HCT116 (cell line): ENCODE results near the gene FKBP5. TPM values are rescaled to one million over a fixed set of nuclear protein-coding genes. Genes with fewer than 3 reads are reported as not detected.

Experiments used
- ATAC-seq: fragments of 200-7000 bp; cut with Tn5 transposase; 2 replicates; pipeline ENCODE4 v1.9.1; 2020; ENCODE audit warnings: mild to moderate bottlenecking, moderate library complexity
- BruUV-seq: library from RNA; stranded (reverse); fragments of 400-500 nt; replicated peaks from 2 replicates; lab custom pipeline; 2021; lab: Mats Ljungman, UMichigan
- CTCF ChIA-PET: fragments of 300-600 bp; sonication (Branson Sonifier 250); formaldehyde crosslinking; loops from one replicate; lab custom pipeline; 2021; ENCODE audit warnings: antibody characterized with exemption; lab: Charles Lee
- POLR2A ChIA-PET: fragments of 300-600, 350-600 bp; sonication (Branson Sonifier 250); formaldehyde crosslinking; loops from one replicate; lab custom pipeline; 2021; ENCODE audit warnings: antibody characterized with exemption; lab: Charles Lee
- RAD21 ChIA-PET, 2 experiments: fragments of 300-600 bp; sonication (Branson Sonifier 250); formaldehyde crosslinking; loops; one replicate each; lab custom pipeline; 2023; ENCODE audit warnings: low total read pairs in 2 of 2; ENCODE audit not compliant: uncharacterized antibody in 2 of 2, unreplicated experiment in 2 of 2, low non-redundant PET in 1 of 2; lab: Charles Lee
- DNase-seq: peaks from one replicate; pipeline ENCODE4 v3.0.0-alpha.2; 2010; ENCODE audit warnings: low read depth, low spot score
- H2AFZ ChIP-seq: fragments of 200-600 bp; shearing (Covaris generic), sonication (generic); 2 replicates; pipeline ENCODE4 v1.6.1; 2017; ENCODE audit warnings: low read depth, mixed run types, mixed read lengths, antibody characterized with exemption, low read length; ENCODE audit not compliant: poor library complexity, severe bottlenecking
- H3K27ac ChIP-seq: 2 replicates; pipeline ENCODE4 v1.5.1; 2012; ENCODE audit warnings: low read depth, low read length
- H3K27me3 ChIP-seq: fragments of 200-600 bp; sonication (generic); 2 replicates; pipeline ENCODE4 v1.6.1; 2016; ENCODE audit warnings: mixed run types, low read length, mixed read lengths; ENCODE audit not compliant: insufficient read depth
- H3K36me3 ChIP-seq, 2 experiments: fragments of 200-500 bp in 1 of 2; fragments of 200-600 bp in 1 of 2; sonication (Bioruptor generic) in 1 of 2; sonication (generic) in 1 of 2; 2 replicates each; pipeline versions ENCODE4 v1.5.1 to v1.6.1; 2014 to 2016; ENCODE audit warnings: low read length in 2 of 2, inconsistent platforms in 1 of 2, mixed read lengths in 1 of 2, mixed run types in 1 of 2; ENCODE audit not compliant: insufficient read depth in 2 of 2, control insufficient read depth in 1 of 2
- H3K4me1 ChIP-seq, 2 experiments: fragments of 200-600 bp in 1 of 2; sonication (generic) in 1 of 2; 2 replicates each; pipeline versions ENCODE4 v1.5.1 to v1.6.1; 2012 to 2017; ENCODE audit warnings: low read length in 2 of 2, inconsistent platforms in 1 of 2, mild to moderate bottlenecking in 1 of 2, mixed read lengths in 1 of 2, mixed run types in 1 of 2, moderate library complexity in 1 of 2; ENCODE audit not compliant: insufficient read depth in 2 of 2, control insufficient read depth in 1 of 2
- H3K4me2 ChIP-seq: fragments of 200-600 bp; sonication (generic); 2 replicates; pipeline ENCODE4 v1.6.1; 2017; ENCODE audit warnings: mixed run types, low read length, mixed read lengths
- H3K4me3 ChIP-seq, 2 experiments: fragments of 200-600 bp in 1 of 2; sonication (generic) in 1 of 2; replicated peaks in 1 of 2; 2 replicates each; pipeline ENCODE4 v1.5.1; 2011 to 2016; ENCODE audit warnings: low read length in 2 of 2, control low read depth in 1 of 2, low read depth in 1 of 2, mild to moderate bottlenecking in 1 of 2, mixed read lengths in 1 of 2, mixed run types in 1 of 2
- H3K79me2 ChIP-seq: fragments of 200-600 bp; sonication (generic); 2 replicates; pipeline ENCODE4 v1.6.1; 2017; ENCODE audit warnings: mild to moderate bottlenecking, mixed run types, low read length, moderate library complexity, mixed read lengths; ENCODE audit not compliant: insufficient read depth
- H3K9ac ChIP-seq: fragments of 200-600 bp; sonication (generic); 2 replicates; pipeline ENCODE4 v1.6.1; 2016; ENCODE audit warnings: low read length, mixed read lengths
- H3K9me2 ChIP-seq: fragments of 200-600 bp; sonication (generic), shearing (Covaris generic); 2 replicates; pipeline ENCODE4 v1.6.1; 2017; ENCODE audit warnings: mixed run types, mild to moderate bottlenecking, moderate library complexity; ENCODE audit not compliant: insufficient read depth
- H3K9me3 ChIP-seq, 2 experiments: fragments of 200-500 bp in 1 of 2; fragments of 200-600 bp in 1 of 2; sonication (Bioruptor generic) in 1 of 2; sonication (generic) in 1 of 2; 2 replicates each; pipeline ENCODE4 v1.6.1; 2014 to 2017; ENCODE audit warnings: low read length in 2 of 2, mixed read lengths in 2 of 2, inconsistent platforms in 1 of 2, low read depth in 1 of 2, mild to moderate bottlenecking in 1 of 2, mixed run types in 1 of 2, moderate library complexity in 1 of 2; ENCODE audit not compliant: control insufficient read depth in 1 of 2, insufficient read depth in 1 of 2
- H4K20me1 ChIP-seq: fragments of 200-600 bp; sonication (generic), shearing (Covaris generic); 2 replicates; pipeline ENCODE4 v1.6.1; 2017; ENCODE audit warnings: mixed run types, mild to moderate bottlenecking, moderate library complexity; ENCODE audit not compliant: insufficient read depth
- CEBPB ChIP-seq: IDR thresholded peaks from 2 replicates; pipeline ENCODE4 v1.6.1; 2012; ENCODE audit warnings: low read depth
- EGR1 ChIP-seq: IDR thresholded peaks from 2 replicates; pipeline ENCODE4 v1.6.1; 2012; ENCODE audit warnings: low read depth
- ELF1 ChIP-seq: IDR thresholded peaks from 2 replicates; pipeline ENCODE4 v1.6.1; 2012; ENCODE audit warnings: low read depth, borderline replicate concordance
- EZH2phosphoT487 ChIP-seq: fragments of 200-600 bp; IDR thresholded peaks from 2 replicates; pipeline ENCODE4 v1.6.1; 2018; ENCODE audit warnings: antibody characterized with exemption, borderline replicate concordance
- FOSL1 ChIP-seq: IDR thresholded peaks from 2 replicates; pipeline ENCODE4 v1.6.1; 2012; ENCODE audit warnings: low read depth
- POLR2A ChIP-seq: IDR thresholded peaks from 2 replicates; pipeline ENCODE4 v1.7.0; 2011; ENCODE audit warnings: borderline replicate concordance; ENCODE audit not compliant: insufficient read depth, insufficient read length; ENCODE audit errors: extremely low read depth
- POLR2AphosphoS5 ChIP-seq: IDR thresholded peaks from 2 replicates; pipeline ENCODE4 v1.6.1; 2011; ENCODE audit warnings: mild to moderate bottlenecking, low read depth, low read length, moderate library complexity
- SIN3A ChIP-seq: IDR thresholded peaks from 2 replicates; pipeline ENCODE4 v1.6.1; 2012; ENCODE audit warnings: low read depth
- YY1 ChIP-seq: IDR thresholded peaks from 2 replicates; pipeline ENCODE4 v1.6.1; 2011; ENCODE audit warnings: low read length, low read depth, moderate library complexity, mild to moderate bottlenecking; ENCODE audit not compliant: insufficient replicate concordance; ENCODE audit errors: extremely low read depth
- ZBTB33 ChIP-seq: IDR thresholded peaks from 2 replicates; pipeline ENCODE4 v1.6.1; 2011; ENCODE audit warnings: mild to moderate bottlenecking, low read length, moderate library complexity; ENCODE audit not compliant: insufficient replicate concordance; ENCODE audit errors: extremely low read depth
- ZFX ChIP-seq: fragments of 450-650 bp; IDR thresholded peaks from 2 replicates; pipeline ENCODE4 v1.6.1; 2017
- ZNF274 ChIP-seq: fragments of 200-500 bp; sonication (Bioruptor generic); IDR thresholded peaks from 2 replicates; pipeline ENCODE4 v1.6.1; 2014; ENCODE audit warnings: mild to moderate bottlenecking, low read depth, low read length, inconsistent platforms
- intact Hi-C: fragments of 100-400 bp; cut with micrococcal nuclease; formaldehyde crosslinking; loops from 2 replicates; pipeline ENCODE4 v1.10.0; 2022
- total RNA-seq: library from RNA; stranded (reverse); gene quantifications from one replicate; pipeline ENCODE4 v1.2.1, GENCODE V29; 2021; ENCODE audit not compliant: unreplicated experiment
- TF ChIP-seq, protein P1 (sequence below), 3 experiments: fragments of 200-600 bp in 1 of 3; sonication (generic) in 1 of 3; IDR thresholded peaks in 2 of 3; conservative IDR thresholded peaks in 1 of 3; 2 replicates each; pipeline ENCODE4 v1.5.1; 2012 to 2017; ENCODE audit warnings: low read depth in 2 of 3, low read length in 2 of 3, antibody characterized with exemption in 1 of 3, borderline replicate concordance in 1 of 3, control low read depth in 1 of 3, mild to moderate bottlenecking in 1 of 3, mixed read lengths in 1 of 3, mixed run types in 1 of 3, moderate library complexity in 1 of 3; ENCODE audit not compliant: insufficient read depth in 1 of 3
- TF ChIP-seq, protein P2 (sequence below): IDR thresholded peaks from 2 replicates; pipeline ENCODE4 v1.6.1; 2012; ENCODE audit warnings: low read depth

The FKBP5 gene
- total RNA-seq, 1 experiment from 2014 or later: 50.3 TPM

DNA sequence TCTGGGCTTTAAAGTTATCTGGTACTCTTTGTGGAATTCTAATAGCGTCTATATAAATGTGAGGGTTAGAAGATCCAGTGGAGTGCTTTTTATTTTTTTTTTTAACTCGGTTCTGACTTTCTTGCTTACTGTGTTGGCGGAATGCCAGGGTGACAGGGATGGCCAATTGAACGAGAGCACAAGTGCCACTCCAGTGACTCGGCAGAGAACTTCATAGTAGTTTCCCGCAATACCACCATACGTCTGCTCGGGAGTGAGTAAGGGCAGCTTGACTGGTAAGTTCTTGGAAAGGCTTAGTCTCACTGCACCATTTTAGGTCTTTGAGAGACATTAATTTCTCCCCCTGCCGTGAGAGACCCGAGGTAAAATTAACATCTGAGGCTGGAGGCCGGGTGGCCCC is 126.7 kb downstream of the FKBP5 start:
- no peak for DNase-seq
- ChIA-PET CTCF (no interaction called here), RAD21 (no interaction called here), POLR2A (no interaction called here)
- no TSS peak for BruUV-seq
- H3K9me2 ChIP-seq: no peaks in the 10 kb centered on the region
- H3K79me2 ChIP-seq: no peaks in the 10 kb centered on the region
- no peaks in the 10 kb centered on the region for H3K36me3 ChIP-seq
- no peak for TF ChIP-seq EGR1
- no peak for TF ChIP-seq POLR2AphosphoS5
- TF ChIP-seq CEBPB: no peak
- TF ChIP-seq YY1: no peak
- no peak for TF ChIP-seq ZBTB33
- no peak for TF ChIP-seq ZFX
- TF ChIP-seq POLR2A: no peak
- no peak for TF ChIP-seq ZNF274
- TF ChIP-seq, protein P1, sequence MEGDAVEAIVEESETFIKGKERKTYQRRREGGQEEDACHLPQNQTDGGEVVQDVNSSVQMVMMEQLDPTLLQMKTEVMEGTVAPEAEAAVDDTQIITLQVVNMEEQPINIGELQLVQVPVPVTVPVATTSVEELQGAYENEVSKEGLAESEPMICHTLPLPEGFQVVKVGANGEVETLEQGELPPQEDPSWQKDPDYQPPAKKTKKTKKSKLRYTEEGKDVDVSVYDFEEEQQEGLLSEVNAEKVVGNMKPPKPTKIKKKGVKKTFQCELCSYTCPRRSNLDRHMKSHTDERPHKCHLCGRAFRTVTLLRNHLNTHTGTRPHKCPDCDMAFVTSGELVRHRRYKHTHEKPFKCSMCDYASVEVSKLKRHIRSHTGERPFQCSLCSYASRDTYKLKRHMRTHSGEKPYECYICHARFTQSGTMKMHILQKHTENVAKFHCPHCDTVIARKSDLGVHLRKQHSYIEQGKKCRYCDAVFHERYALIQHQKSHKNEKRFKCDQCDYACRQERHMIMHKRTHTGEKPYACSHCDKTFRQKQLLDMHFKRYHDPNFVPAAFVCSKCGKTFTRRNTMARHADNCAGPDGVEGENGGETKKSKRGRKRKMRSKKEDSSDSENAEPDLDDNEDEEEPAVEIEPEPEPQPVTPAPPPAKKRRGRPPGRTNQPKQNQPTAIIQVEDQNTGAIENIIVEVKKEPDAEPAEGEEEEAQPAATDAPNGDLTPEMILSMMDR (IDR thresholded peaks at IDR 0.05 in 2 of 3, conservative IDR thresholded peaks at IDR 0.05 in 1 of 3; ENCODE audit: borderline replicate concordance in 1 of 3, insufficient read depth in 1 of 3, low read depth in 2 of 3, low read length in 2 of 3): no peak
- TF ChIP-seq EZH2phosphoT487: no peak
- TF ChIP-seq, protein P2, sequence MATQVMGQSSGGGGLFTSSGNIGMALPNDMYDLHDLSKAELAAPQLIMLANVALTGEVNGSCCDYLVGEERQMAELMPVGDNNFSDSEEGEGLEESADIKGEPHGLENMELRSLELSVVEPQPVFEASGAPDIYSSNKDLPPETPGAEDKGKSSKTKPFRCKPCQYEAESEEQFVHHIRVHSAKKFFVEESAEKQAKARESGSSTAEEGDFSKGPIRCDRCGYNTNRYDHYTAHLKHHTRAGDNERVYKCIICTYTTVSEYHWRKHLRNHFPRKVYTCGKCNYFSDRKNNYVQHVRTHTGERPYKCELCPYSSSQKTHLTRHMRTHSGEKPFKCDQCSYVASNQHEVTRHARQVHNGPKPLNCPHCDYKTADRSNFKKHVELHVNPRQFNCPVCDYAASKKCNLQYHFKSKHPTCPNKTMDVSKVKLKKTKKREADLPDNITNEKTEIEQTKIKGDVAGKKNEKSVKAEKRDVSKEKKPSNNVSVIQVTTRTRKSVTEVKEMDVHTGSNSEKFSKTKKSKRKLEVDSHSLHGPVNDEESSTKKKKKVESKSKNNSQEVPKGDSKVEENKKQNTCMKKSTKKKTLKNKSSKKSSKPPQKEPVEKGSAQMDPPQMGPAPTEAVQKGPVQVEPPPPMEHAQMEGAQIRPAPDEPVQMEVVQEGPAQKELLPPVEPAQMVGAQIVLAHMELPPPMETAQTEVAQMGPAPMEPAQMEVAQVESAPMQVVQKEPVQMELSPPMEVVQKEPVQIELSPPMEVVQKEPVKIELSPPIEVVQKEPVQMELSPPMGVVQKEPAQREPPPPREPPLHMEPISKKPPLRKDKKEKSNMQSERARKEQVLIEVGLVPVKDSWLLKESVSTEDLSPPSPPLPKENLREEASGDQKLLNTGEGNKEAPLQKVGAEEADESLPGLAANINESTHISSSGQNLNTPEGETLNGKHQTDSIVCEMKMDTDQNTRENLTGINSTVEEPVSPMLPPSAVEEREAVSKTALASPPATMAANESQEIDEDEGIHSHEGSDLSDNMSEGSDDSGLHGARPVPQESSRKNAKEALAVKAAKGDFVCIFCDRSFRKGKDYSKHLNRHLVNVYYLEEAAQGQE: no peak
- no peak for TF ChIP-seq FOSL1
- no peak for TF ChIP-seq ELF1
- no peak for TF ChIP-seq SIN3A
- intact Hi-C loops: no loop called here
- no peak overlapping the region for H3K4me3 ChIP-seq
- 0 out of 2 replicates have a peak, but pooled peaks cover 17% of the 10 kb centered on the region for H3K27me3 ChIP-seq
- no peak for ATAC-seq
- no peaks in the 10 kb centered on the region for H3K4me1 ChIP-seq
- H3K9me3 ChIP-seq: no peaks in the 10 kb centered on the region
- H3K4me2 ChIP-seq: no peak overlapping the region
- H3K27ac ChIP-seq: no peak overlapping the region
- no peak overlapping the region for H2AFZ ChIP-seq
- H4K20me1 ChIP-seq: no peaks in the 10 kb centered on the region
- no peak overlapping the region for H3K9ac ChIP-seq
